ENCODE results near the gene APOA4. TPM values are rescaled to one million over a fixed set of nuclear protein-coding genes. Genes with fewer than 3 reads are reported as not detected.

The APOA4 gene
- polyA plus RNA-seq, 3 donors, result not detected

DNA sequence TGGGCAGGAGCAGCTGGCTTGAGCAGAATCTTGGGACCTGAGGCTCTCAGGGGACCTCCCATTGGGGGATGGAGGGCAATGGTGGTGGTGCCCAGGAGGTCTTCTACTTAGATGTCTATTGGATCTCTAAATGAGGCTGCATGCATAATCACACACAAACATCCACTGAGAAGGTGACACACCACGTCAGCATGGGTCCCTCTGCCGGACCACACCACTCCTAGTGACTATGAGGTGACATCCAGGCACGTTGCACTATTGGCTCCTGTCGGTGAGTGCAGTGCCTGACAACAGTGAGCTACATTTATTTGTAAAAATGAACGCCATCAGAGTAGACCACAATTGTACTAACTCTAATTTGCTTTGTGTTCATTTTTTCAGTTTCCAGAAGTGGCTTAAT lies 2.3 kb upstream of the APOA4 start:
- Histone ChIP-seq H3K4me1 (ENCODE audit: control insufficient read depth in 1 of 2, insufficient read depth in 2 of 2, low read length in 2 of 2) (no peaks in the 10 kb centered on the region), H2AFZ (ENCODE audit: insufficient read depth, low read depth, low read length, poor library complexity, severe bottlenecking) (no peak overlapping the region), H3K4me2 (replicated peaks; ENCODE audit: extremely low read depth, low read length, poor library complexity, severe bottlenecking) (no peak overlapping the region), H3K27ac (ENCODE audit: low read depth in 1 of 2, low read length in 2 of 2) (no peak overlapping the region), H3K9me3 (replicated peaks in 1 of 2; ENCODE audit: control insufficient read depth in 1 of 2, insufficient read depth in 1 of 2, low read length in 2 of 2) (no peaks in the 10 kb centered on the region), H3K79me2 (ENCODE audit: insufficient read depth, low read length) (no peaks in the 10 kb centered on the region), H3K27me3 (ENCODE audit: control insufficient read depth in 2 of 2, insufficient read depth in 2 of 2, low read length in 2 of 2) (no peaks in the 10 kb centered on the region), H3K4me3 (replicated peaks in 1 of 3; ENCODE audit: low read depth in 2 of 3, low read length in 3 of 3) (no peak overlapping the region), H3K36me3 (replicated peaks in 1 of 2; ENCODE audit: control insufficient read depth in 1 of 2, insufficient read depth in 2 of 2, low read length in 2 of 2) (no peaks in the 10 kb centered on the region), H3K9ac (ENCODE audit: insufficient read depth, low read length, poor library complexity, severe bottlenecking) (no peak overlapping the region), H4K20me1 (ENCODE audit: insufficient read depth, low read length) (no peaks in the 10 kb centered on the region)
- Mint-ChIP-seq H3K27me3 (ENCODE audit: low read depth in 3 of 3) (no peaks in the 10 kb centered on the region), H3K27ac (no peak overlapping the region), H3K4me1 (no peaks in the 10 kb centered on the region), H3K4me3 (no peak overlapping the region), H3K9me3 (no peaks in the 10 kb centered on the region), H3K36me3 (no peaks in the 10 kb centered on the region)
- DNase-seq, result no peak
- TF ChIP-seq, protein P1, sequence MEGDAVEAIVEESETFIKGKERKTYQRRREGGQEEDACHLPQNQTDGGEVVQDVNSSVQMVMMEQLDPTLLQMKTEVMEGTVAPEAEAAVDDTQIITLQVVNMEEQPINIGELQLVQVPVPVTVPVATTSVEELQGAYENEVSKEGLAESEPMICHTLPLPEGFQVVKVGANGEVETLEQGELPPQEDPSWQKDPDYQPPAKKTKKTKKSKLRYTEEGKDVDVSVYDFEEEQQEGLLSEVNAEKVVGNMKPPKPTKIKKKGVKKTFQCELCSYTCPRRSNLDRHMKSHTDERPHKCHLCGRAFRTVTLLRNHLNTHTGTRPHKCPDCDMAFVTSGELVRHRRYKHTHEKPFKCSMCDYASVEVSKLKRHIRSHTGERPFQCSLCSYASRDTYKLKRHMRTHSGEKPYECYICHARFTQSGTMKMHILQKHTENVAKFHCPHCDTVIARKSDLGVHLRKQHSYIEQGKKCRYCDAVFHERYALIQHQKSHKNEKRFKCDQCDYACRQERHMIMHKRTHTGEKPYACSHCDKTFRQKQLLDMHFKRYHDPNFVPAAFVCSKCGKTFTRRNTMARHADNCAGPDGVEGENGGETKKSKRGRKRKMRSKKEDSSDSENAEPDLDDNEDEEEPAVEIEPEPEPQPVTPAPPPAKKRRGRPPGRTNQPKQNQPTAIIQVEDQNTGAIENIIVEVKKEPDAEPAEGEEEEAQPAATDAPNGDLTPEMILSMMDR (IDR thresholded peaks at IDR 0.05), result no peak
- intact Hi-C loops (cut with micrococcal nuclease), result no loop called here
- WGBS (ENCODE audit: insufficient coverage), result 98% methylated on average over 5 of the region's 5 CpGs

DNA sequence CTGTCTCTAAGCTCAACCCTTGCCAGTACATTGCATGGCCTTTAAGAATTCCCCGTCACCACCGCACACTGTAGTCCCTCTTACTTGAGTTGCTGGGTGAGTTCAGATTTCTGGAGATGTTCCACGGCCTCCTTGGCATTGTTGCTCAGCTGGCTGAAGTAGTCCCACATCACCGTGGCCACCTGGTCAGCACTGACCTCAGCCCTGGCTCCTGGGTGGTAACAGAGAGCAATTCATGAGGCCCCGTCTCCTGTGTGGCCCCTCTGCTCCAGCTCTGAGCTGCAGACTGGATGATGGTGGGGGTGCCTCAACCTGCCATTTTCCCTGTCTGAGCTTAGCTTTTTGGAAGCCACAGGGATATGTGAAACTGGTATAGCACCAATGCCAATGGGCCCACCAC lies 529 bp downstream of the APOA4 start:
- 83% methylated on average over 5 of the region's 5 CpGs for WGBS (ENCODE audit: insufficient coverage)
- Histone ChIP-seq H3K4me1 (ENCODE audit: control insufficient read depth in 1 of 2, insufficient read depth in 2 of 2, low read length in 2 of 2) (no peaks in the 10 kb centered on the region), H4K20me1 (ENCODE audit: insufficient read depth, low read length) (no peaks in the 10 kb centered on the region), H3K4me2 (replicated peaks; ENCODE audit: extremely low read depth, low read length, poor library complexity, severe bottlenecking) (no peak overlapping the region), H3K9ac (ENCODE audit: insufficient read depth, low read length, poor library complexity, severe bottlenecking) (no peak overlapping the region), H3K27me3 (ENCODE audit: control insufficient read depth in 2 of 2, insufficient read depth in 2 of 2, low read length in 2 of 2) (no peaks in the 10 kb centered on the region), H2AFZ (ENCODE audit: insufficient read depth, low read depth, low read length, poor library complexity, severe bottlenecking) (no peak overlapping the region), H3K9me3 (replicated peaks in 1 of 2; ENCODE audit: control insufficient read depth in 1 of 2, insufficient read depth in 1 of 2, low read length in 2 of 2) (no peaks in the 10 kb centered on the region), H3K79me2 (ENCODE audit: insufficient read depth, low read length) (no peaks in the 10 kb centered on the region), H3K4me3 (replicated peaks in 1 of 3; ENCODE audit: low read depth in 2 of 3, low read length in 3 of 3) (no peak overlapping the region), H3K36me3 (replicated peaks in 1 of 2; ENCODE audit: control insufficient read depth in 1 of 2, insufficient read depth in 2 of 2, low read length in 2 of 2) (no peaks in the 10 kb centered on the region), H3K27ac (ENCODE audit: low read depth in 1 of 2, low read length in 2 of 2) (no peak overlapping the region)
- Mint-ChIP-seq H3K9me3 (no peaks in the 10 kb centered on the region), H3K4me1 (no peaks in the 10 kb centered on the region), H3K27ac (no peak overlapping the region), H3K36me3 (no peaks in the 10 kb centered on the region), H3K4me3 (no peak overlapping the region), H3K27me3 (ENCODE audit: low read depth in 3 of 3) (peaks cover 0 to 2% (median 0%) of the 10 kb centered on the region in 3 donors)
- intact Hi-C loops (cut with micrococcal nuclease), result no loop called here
- no peak for DNase-seq
- TF ChIP-seq, protein P1 (IDR thresholded peaks at IDR 0.05), result no peak

All from CD14-positive monocyte (primary cell).